Omental fat pad (tissue), 4 donors: Measurements from ENCODE around the gene FA2H. TPM values are rescaled to one million over a fixed set of nuclear protein-coding genes. Genes with fewer than 3 reads are reported as not detected.

Source experiments
- ATAC-seq: fragments of 150-250 bp; one replicate; pipeline ENCODE4 v1.9.1; 2016; ENCODE audit warnings: mild to moderate bottlenecking, moderate library complexity; ENCODE audit not compliant: low FRiP score
- DNase-seq: peaks from one replicate; pipeline ENCODE4 v3.0.0-alpha.2; 2019; ENCODE audit warnings: low spot score
- CTCF ChIP-seq, 3 donors: fragments of 450-650 bp; IDR thresholded peaks; one replicate each; pipeline ENCODE4 v1.5.1; 2016 to 2017; ENCODE audit warnings: antibody characterized with exemption in 3 of 3, mild to moderate bottlenecking in 3 of 3, moderate library complexity in 2 of 3
- total RNA-seq, 4 donors: library from RNA; depleted of rRNA; stranded (reverse); fragments of >200 nt; gene quantifications; one replicate each; pipeline ENCODE4 v1.1.0, GENCODE V29; 2016

FA2H gene
- total RNA-seq, 4 donors from 2014 or later: not detected

GRCh38 chr16:74738113-74738541 lies 36.5 kb downstream of the FA2H start:
- no peak for TF ChIP-seq CTCF (IDR thresholded peaks at IDR 0.05)
- no peak for ATAC-seq
- no peak for DNase-seq

- ATAC-seq (no peak), DNase-seq (no peak)
- no peak for TF ChIP-seq CTCF (IDR thresholded peaks at IDR 0.05)
Observed at GRCh38 chr16:74737521-74737920, 37.1 kb downstream of the FA2H start.

GRCh38 chr16:74736531-74737157 lies 38.0 kb downstream of the FA2H start:
- no peak for TF ChIP-seq CTCF (IDR thresholded peaks at IDR 0.05)
- DNase-seq (no peak), ATAC-seq (no peak)

GRCh38 chr16:74735554-74735953 lies 39.1 kb downstream of the FA2H start:
- no peak for DNase-seq
- no peak for ATAC-seq
- no peak for TF ChIP-seq CTCF (IDR thresholded peaks at IDR 0.05)

GRCh38 chr16:74735162-74735452 lies 39.5 kb downstream of the FA2H start:
- no peak for DNase-seq
- no peak for ATAC-seq
- no peak for TF ChIP-seq CTCF (IDR thresholded peaks at IDR 0.05)

GRCh38 chr16:74734361-74735161 lies 40.1 kb downstream of the FA2H start:
- no peak for TF ChIP-seq CTCF (IDR thresholded peaks at IDR 0.05)
- DNase-seq: no peak
- no peak for ATAC-seq
